Right kidney (tissue), 1 donor: ENCODE results near the gene PAK6.

Source experiments
- DNase-seq: peaks from one replicate; pipeline ENCODE4 v3.0.0-alpha.2; 2016

Gene PAK6

GRCh38 chr15:40312370-40313158, 73.7 kb downstream of the PAK6 start:
- DNase-seq = no peak

- no peak for DNase-seq
Measured at GRCh38 chr15:40313531-40314398, 74.9 kb downstream of the PAK6 start.

DNA sequence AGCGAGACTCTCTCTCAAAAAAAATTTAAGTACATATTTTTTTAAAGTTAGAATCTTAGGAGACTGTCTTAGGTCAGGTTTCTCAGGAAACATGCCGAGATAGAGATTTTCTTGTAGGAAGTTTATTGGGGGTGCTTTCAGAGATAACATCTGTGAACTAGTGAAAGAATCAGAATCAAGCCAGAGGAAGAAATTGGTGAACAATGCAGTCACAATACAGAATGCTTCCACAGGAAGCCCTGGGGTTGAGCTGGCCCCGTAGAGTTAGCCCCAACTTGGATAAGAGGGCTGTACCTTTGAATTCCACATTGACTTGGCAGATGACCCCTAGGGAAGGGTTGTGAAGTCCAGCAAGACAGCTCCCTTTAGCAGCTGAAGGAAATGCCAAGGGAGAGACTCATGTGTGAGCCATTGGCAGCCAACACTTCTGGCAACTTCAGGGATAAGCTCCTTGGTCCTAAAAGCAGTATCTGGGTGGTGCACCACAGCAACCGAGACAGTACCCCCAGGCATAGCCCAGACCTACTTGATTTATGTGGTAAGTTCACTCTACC, 75.9 kb downstream of the PAK6 start:
- DNase-seq = no peak

DNA sequence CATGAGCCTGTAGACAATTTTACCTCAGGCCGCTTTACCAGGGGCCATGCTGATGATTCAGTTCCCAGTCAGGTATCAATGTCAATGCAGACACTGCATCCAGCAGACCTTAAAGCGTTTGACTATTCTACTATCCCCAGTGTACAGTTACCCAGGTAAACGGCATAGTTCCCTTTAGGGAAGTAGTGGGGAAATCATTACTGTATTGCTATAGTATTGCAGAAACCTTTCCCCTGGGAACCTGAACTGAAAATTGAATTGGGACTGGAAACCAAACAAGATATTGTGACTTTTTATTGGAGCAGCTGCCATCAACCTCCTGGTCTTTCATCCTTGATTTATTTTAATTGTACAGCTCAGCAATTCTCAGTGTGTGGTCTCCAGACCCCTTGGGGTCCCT, 78.1 kb downstream of the PAK6 start:
- no peak for DNase-seq

- DNase-seq = no peak
Measured at GRCh38 chr15:40317580-40317979, 78.7 kb downstream of the PAK6 start.

GRCh38 chr15:40320409-40320808, 81.5 kb downstream of the PAK6 start:
- DNase-seq = no peak

- DNase-seq = no peak
Measured at GRCh38 chr15:40320931-40321371, 82.1 kb downstream of the PAK6 start.

GRCh38 chr15:40322531-40323238, 83.8 kb downstream of the PAK6 start:
- peak; percentile 45 for DNase-seq

GRCh38 chr15:40323239-40323952, 84.5 kb downstream of the PAK6 start, which contains the start of gene INAFM2:
Gene INAFM2 (plus strand): TSS chr15:40323692. CDS start chr15:40324056, 364 bp downstream.
- peak; percentile 94 for DNase-seq

GRCh38 chr15:40323953-40324937, 85.4 kb downstream of the PAK6 start:
- DNase-seq = peak; percentile 75

- no peak for DNase-seq
Measured at GRCh38 chr15:40325188-40325587, 86.3 kb downstream of the PAK6 start.

GRCh38 chr15:40325700-40326099, 86.8 kb downstream of the PAK6 start:
- no peak for DNase-seq
